ENCODE data around the gene MGA. TPM values are rescaled to one million over a fixed set of nuclear protein-coding genes. Genes with fewer than 3 reads are reported as not detected.

Gene MGA
- total RNA-seq, 2 donors from 2014 or later, result 42.9 to 62.5 TPM

GRCh38 chr15:41698779-41699178 lies 38.6 kb downstream of the MGA start:
- Histone ChIP-seq H3K27me3 (replicated peaks; ENCODE audit: insufficient read depth) (no peaks in the 10 kb centered on the region), H3K36me3 (no peaks in the 10 kb centered on the region), H3K4me3 (no peak overlapping the region), H3K27ac (no peak overlapping the region), H3K4me1 (replicated peaks) (no peaks in the 10 kb centered on the region), H3K9me3 (no peaks in the 10 kb centered on the region)
- intact Hi-C loops (cut with DNase I), result no loop called here
- no peak for DNase-seq (ENCODE audit: low spot score)
- TF ChIP-seq POLR2AphosphoS5 (IDR thresholded peaks at IDR 0.05) (peak; percentile 8), POLR2A (IDR thresholded peaks at IDR 0.05) (no peak)
- whole genome bisulfite sequencing, result 55% methylated on average over 2 of the region's 2 CpGs

- no peak overlapping the region for H3K4me3 ChIP-seq
- no peaks in the 10 kb centered on the region for H3K4me1 ChIP-seq (replicated peaks)
- no peaks in the 10 kb centered on the region for H3K27me3 ChIP-seq (replicated peaks; ENCODE audit: insufficient read depth)
- DNase-seq (ENCODE audit: low spot score), result no peak
- H3K36me3 ChIP-seq, result no peaks in the 10 kb centered on the region
- no peaks in the 10 kb centered on the region for H3K9me3 ChIP-seq
- no peak for TF ChIP-seq POLR2AphosphoS5 (IDR thresholded peaks at IDR 0.05)
- TF ChIP-seq POLR2A (IDR thresholded peaks at IDR 0.05), result no peak
- no peak for TF ChIP-seq CTCF (IDR thresholded peaks at IDR 0.05)
- intact Hi-C loops (cut with DNase I), result no loop called here
- no peak overlapping the region for H3K27ac ChIP-seq
These were observed 42.9 kb downstream of the MGA start for GRCh38 chr15:41703120-41703519.

- intact Hi-C loops (cut with DNase I), result no loop called here
- peak; percentile 53 for DNase-seq (ENCODE audit: low spot score)
- Histone ChIP-seq H3K27ac (peak overlapping the region; percentile 18 to 29), H3K4me1 (replicated peaks) (no peaks in the 10 kb centered on the region), H3K9me3 (no peaks in the 10 kb centered on the region), H3K4me3 (no peak overlapping the region), H3K27me3 (replicated peaks; ENCODE audit: insufficient read depth) (no peaks in the 10 kb centered on the region), H3K36me3 (peaks cover 3 to 7% of the 10 kb centered on the region in 2 donors)
- TF ChIP-seq POLR2A (IDR thresholded peaks at IDR 0.05) (no peak), POLR2AphosphoS5 (IDR thresholded peaks at IDR 0.05) (peak; percentile 14), CTCF (IDR thresholded peaks at IDR 0.05) (no peak)
- 27% methylated on average over 6 of the region's 6 CpGs for WGBS
These were observed 52.8 kb downstream of the MGA start for GRCh38 chr15:41713047-41713446.

- H3K27ac ChIP-seq, result peak overlapping the region in 1 of 2 donors; percentile 30
- peaks cover 3 to 7% of the 10 kb centered on the region in 2 donors for H3K36me3 ChIP-seq
- no peaks in the 10 kb centered on the region for H3K4me1 ChIP-seq (replicated peaks)
- no peaks in the 10 kb centered on the region for H3K9me3 ChIP-seq
- peak; percentile 35 for DNase-seq (ENCODE audit: low spot score)
- TF ChIP-seq CTCF (IDR thresholded peaks at IDR 0.05), result no peak
- TF ChIP-seq POLR2AphosphoS5 (IDR thresholded peaks at IDR 0.05), result peak; percentile 37
- no peak for TF ChIP-seq POLR2A (IDR thresholded peaks at IDR 0.05)
- H3K4me3 ChIP-seq, result no peak overlapping the region
- WGBS, result 77% methylated on average over 3 of the region's 3 CpGs
- intact Hi-C loops (cut with DNase I), result no loop called here
- no peaks in the 10 kb centered on the region for H3K27me3 ChIP-seq (replicated peaks; ENCODE audit: insufficient read depth)
These were observed 54.1 kb downstream of the MGA start for GRCh38 chr15:41714291-41714690.

GRCh38 chr15:41716864-41717263 lies 56.7 kb downstream of the MGA start:
- no peaks in the 10 kb centered on the region for H3K27me3 ChIP-seq (replicated peaks; ENCODE audit: insufficient read depth)
- no peaks in the 10 kb centered on the region for H3K4me1 ChIP-seq (replicated peaks)
- intact Hi-C loops (cut with DNase I), result no loop called here
- H3K9me3 ChIP-seq, result no peaks in the 10 kb centered on the region
- peaks cover 0 to 6% of the 10 kb centered on the region in 2 donors for H3K36me3 ChIP-seq
- no peak overlapping the region for H3K4me3 ChIP-seq
- TF ChIP-seq POLR2A (IDR thresholded peaks at IDR 0.05) (no peak), CTCF (IDR thresholded peaks at IDR 0.05) (no peak), POLR2AphosphoS5 (IDR thresholded peaks at IDR 0.05) (no peak)
- no peak overlapping the region for H3K27ac ChIP-seq
- no peak for DNase-seq (ENCODE audit: low spot score)
